HG03095 (cell line): Measurements from ENCODE around the gene WBP2.

Experiments used
- ATAC-seq: cut with Tn5 transposase; IDR thresholded peaks from one replicate; pipeline ENCODE4 v1.9.1; 2021; ENCODE audit warnings: moderate library complexity; ENCODE audit not compliant: unreplicated experiment

Gene WBP2

GRCh38 chr17:75855310-75856061 is at the start of gene WBP2:
Gene WBP2 (minus strand): TSS chr17:75855335. CDS start chr17:75855297, 38 bp downstream.
- ATAC-seq = peak; percentile 77

- ATAC-seq = no peak
Observed at GRCh38 chr17:75902406-75902805, 47.3 kb upstream of the WBP2 start.

GRCh38 chr17:75901727-75902126 is 46.6 kb upstream of the WBP2 start:
- ATAC-seq = no peak

GRCh38 chr17:75900691-75901533 is 45.8 kb upstream of the WBP2 start:
- ATAC-seq = no peak

GRCh38 chr17:75899767-75900468 is 44.8 kb upstream of the WBP2 start:
- no peak for ATAC-seq

- ATAC-seq = no peak
Observed at GRCh38 chr17:75899353-75899752, 44.2 kb upstream of the WBP2 start.

- no peak for ATAC-seq
Observed at GRCh38 chr17:75898791-75899190, 43.7 kb upstream of the WBP2 start.

GRCh38 chr17:75898065-75898464 is 42.9 kb upstream of the WBP2 start:
- ATAC-seq = no peak

- ATAC-seq = no peak
Observed at GRCh38 chr17:75897160-75898019, 42.3 kb upstream of the WBP2 start.

GRCh38 chr17:75896415-75897159 is 41.5 kb upstream of the WBP2 start, which contains the start of gene TRIM65:
Gene TRIM65 (minus strand): TSS chr17:75896951. CDS start chr17:75896937, 14 bp downstream.
- ATAC-seq = peak; percentile 44

- no peak for ATAC-seq
Observed at GRCh38 chr17:75895370-75896155, 40.4 kb upstream of the WBP2 start.

GRCh38 chr17:75894049-75894733 is 39.1 kb upstream of the WBP2 start:
- no peak for ATAC-seq

- ATAC-seq = no peak
Observed at GRCh38 chr17:75893305-75894048, 38.3 kb upstream of the WBP2 start.

- no peak for ATAC-seq
Observed at GRCh38 chr17:75892556-75893224, 37.6 kb upstream of the WBP2 start.

GRCh38 chr17:75891605-75892555 is 36.7 kb upstream of the WBP2 start:
- no peak for ATAC-seq

- no peak for ATAC-seq
Observed at GRCh38 chr17:75891022-75891604, 36.0 kb upstream of the WBP2 start.
